Measurements from ENCODE around the gene RNLS. TPM values are rescaled to one million over a fixed set of nuclear protein-coding genes. Genes with fewer than 3 reads are reported as not detected.
A peak's percentile ranks its signal among the peaks of the same experiment; 100 is the strongest.

The RNLS gene
- 0.19 TPM in 1 of 2 replicates, not detected in the other for total RNA-seq
- polyA plus RNA-seq (2012), result 0.24 TPM

DNA sequence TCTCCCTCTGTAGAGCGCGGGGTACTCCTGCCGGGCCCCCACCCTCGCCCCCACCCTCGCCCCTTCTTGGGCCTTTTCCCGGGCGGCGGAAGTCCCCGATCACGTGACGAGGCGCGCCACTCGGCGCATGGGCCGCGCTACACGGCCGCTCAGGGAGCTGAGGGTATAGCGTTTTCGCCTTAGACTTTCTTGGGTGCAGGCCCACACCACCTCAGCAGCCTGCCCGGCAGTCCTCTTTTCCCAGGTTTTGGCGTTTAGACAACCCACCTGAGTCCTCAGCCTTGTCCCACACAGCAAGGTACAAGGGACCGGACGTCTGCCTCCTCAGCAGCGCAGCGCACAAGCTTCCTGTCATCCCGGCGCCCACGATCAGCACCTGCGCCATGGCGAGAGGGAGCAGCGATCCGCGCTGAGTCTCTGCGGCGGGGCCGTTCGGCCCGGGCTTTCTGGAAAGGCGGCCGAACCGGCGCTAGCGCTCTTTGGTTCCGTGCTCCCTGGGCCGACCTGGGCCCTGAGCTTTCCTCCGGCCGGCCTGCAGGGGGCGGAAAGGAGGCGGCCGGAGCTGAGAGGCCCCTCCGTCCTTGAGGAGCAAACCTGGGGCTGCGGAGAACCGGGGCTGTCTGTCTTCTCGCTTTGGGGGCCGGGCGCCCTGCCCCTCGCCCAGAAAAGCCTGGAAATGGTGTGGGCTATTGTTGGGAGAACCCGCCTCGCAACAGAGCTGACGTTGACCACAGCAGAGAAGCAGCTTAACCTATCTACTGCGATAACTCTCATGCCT, at the start of gene RNLS:
RNLS (minus strand) TSS at position 513 of the 778 bp plus-strand sequence.
- peak; percentile 2 for DNase-seq (ENCODE audit: low read depth)

DNA sequence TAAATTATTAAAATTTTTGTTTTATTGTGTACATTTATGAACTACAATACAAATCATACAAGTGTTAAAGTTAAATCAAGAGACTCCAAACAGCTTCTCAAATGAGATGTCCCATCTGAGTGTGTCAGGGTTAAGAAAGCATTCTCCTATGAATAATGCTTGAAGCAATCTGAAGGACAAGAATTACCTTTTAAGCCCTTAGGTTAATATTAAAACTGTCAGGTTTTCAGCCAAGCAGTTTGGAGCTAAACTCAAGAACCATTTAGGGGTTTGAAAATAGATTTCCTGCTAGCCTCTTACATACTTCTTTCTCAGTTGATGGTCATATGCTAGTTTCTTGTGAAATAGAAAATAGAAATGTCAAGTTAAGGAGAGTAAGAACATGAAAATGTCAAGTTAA, 41.7 kb upstream of the RNLS start:
- DNase-seq (ENCODE audit: low read depth), result no peak

DNA sequence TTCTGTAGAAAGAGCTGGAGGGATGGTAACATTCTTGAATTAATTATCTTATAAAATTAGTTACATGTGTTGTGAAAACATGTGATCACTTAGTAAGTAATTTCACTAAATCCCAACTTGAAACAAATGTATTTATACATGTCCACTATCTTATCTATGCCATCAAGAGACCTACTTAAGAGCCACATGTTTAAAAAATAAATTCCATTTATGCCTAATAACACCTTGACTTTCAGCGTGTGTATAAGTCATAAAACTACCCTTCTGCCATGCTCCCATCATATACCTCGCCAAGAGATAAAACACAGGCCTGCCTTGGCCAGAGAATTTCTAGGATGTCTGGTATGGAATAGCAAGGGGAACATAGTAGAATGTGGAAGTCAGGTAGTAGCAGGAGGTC, 40.7 kb upstream of the RNLS start:
- DNase-seq (ENCODE audit: low read depth), result no peak

GRCh38 chr10:88620441-88620840, 37.3 kb upstream of the RNLS start:
- peak; percentile 83 for DNase-seq (ENCODE audit: low read depth)

DNA sequence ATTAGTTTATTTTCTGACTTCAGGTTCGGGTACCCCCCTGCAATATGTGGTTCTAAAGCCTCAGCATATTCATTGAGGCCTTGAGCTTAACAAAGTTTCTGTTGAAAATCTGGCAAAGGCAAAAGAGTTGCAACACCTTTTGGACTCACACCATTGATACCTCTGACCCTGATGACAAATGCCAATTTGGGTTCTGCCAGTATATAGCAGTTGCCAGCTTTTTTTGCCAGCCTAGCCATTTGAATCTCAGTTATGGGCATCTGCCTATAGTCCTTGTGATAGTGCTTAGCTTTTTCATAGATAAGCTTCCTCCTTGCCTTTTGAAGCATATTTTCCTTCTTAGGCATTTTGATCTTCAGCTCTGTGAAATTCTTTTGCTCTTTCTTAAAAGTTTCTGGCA, 35.4 kb upstream of the RNLS start:
- DNase-seq (ENCODE audit: low read depth), result no peak

DNA sequence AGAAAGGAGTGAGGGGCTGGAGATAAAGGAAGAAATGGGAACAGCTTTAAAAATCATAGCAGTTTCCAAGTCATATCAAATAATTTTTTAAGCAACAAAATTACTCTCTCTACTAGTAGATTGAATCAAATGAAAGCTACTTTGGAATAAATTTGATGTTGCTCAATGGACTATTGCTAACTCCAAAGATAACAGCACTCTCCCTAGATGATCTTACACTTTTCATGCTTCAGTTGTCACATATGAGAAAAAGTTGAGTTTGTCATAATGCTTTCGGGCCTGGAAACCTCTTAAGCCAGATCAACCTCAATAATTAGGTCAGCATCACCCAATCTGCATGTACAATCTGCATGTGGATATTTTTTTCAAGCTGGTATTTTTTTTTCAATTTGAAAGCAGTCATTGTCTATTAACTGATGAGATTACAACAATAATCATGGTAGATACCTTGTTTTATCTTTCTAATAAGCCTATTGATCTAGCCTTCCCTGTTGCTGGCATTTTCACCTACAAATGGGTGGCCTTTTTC, 34.7 kb upstream of the RNLS start:
- DNase-seq (ENCODE audit: low read depth), result no peak

DNA sequence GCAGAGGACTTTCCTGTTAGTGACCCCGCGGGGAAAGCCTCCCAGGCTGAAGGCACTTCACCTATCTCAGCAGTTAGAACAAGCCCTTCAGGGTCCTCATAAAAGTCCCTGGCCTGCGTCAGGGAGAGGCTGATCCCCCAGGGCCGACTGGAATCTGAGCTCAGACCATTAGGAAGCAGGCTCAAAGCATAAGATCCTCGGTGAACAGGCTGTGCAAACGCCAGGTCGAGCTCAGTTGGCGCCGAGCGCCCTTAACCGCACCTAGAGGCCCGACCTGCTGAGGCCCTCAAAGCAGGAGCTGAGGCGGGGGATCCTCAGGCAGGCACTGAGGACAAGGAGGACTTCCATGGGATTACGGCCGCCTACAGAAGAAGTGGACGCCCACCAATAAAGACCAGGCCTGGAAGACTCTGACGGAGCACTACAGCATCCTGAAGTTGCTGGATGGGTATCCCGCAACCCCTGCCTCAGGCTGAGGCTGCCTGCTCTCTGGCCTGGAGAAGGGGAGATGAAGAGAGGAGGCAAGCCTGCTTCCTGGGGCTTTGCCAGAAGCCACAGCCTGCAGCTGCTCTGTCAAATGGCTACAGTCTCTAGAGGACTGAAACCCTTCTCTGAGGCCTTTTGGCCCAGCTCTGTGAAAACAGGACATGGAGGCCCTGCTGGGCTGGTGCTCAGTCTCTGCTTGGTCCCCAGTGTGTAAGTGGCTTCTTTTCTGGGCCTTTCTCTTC, 33.3 kb upstream of the RNLS start:
- DNase-seq (ENCODE audit: low read depth), result peak; percentile 93

DNA sequence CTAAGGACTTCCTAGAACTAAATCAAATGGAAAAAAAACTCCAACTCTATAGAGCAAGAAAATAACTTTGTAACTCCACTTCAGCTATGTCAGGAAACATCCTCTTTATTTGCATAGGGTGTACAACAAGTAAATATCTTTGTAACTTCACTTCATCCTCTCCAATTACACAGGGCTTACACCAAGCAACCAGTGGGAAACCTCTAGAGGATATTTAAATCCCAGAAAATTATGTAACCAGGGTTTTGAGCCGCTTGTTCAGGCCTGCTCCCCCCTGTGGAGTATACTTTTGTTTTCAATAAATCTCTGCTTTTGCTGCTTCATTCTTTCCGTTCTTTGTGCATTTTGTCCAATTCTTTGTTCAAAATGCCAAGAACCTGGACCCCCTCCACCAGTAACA, 25.7 kb upstream of the RNLS start:
- DNase-seq (ENCODE audit: low read depth), result no peak

DNA sequence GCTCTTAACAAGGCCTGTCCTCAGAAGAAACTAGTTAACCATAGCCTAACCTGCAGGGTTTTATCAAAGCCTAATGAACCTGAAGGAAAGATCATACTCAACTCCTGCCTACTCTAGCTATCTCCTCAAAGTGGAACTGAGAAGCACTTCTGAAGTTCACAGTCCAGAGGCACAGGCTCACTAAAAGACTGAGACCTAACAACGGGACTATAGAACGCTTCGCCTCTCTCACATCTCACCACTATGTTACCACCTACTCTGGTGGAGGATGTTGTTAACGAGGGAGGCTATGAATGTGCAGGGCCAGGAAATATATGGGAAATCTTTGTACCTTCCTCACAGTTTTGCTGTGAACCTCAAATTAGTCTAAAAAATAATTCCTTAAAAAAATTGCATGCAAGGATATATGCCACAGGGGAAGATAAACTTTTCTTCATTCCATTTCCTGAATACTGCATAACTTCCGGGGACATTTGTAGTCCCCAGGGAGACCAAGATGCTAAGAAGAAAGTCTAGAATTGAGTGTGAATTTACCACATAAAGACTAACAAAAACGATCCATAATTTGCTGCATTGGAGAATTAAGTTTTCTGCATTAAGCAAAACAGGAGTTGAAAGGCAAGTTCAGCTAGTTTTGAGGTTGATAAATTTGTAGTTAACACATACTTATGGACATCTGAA, 25.1 kb upstream of the RNLS start:
- DNase-seq (ENCODE audit: low read depth), result no peak

- DNase-seq (ENCODE audit: low read depth), result no peak
These were observed 14.9 kb upstream of the RNLS start for GRCh38 chr10:88598055-88598454.

GRCh38 chr10:88594482-88594881, 11.4 kb upstream of the RNLS start:
- no peak for DNase-seq (ENCODE audit: low read depth)

GRCh38 chr10:88592906-88593305, 9.8 kb upstream of the RNLS start:
- DNase-seq (ENCODE audit: low read depth), result no peak

GRCh38 chr10:88592381-88592780, 9.3 kb upstream of the RNLS start:
- no peak for DNase-seq (ENCODE audit: low read depth)

DNA sequence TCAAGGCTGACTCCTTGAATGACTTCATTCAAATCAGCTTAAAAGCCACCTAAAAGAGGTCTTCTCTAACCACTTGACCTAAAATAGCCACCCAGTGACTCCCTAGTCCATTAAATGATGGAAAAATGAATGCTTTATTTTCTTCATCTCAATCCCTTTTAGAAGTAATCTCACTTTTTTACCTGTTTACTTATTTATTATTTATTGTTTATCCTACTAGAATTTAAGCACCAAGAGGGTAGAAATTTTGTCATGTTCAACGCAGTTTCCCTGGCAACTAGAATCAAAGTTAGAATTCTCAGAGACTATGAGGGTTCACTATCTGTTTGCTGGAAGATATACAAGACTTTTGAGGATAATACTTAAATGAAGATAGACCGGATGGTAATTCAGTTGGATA, 3.3 kb upstream of the RNLS start, which contains the start of gene LIPJ:
LIPJ (plus strand) TSS at position 301 of the 400 bp plus-strand sequence. CDS start 3,926 bp downstream, outside the sequence.
- DNase-seq (ENCODE audit: low read depth), result no peak

DNA sequence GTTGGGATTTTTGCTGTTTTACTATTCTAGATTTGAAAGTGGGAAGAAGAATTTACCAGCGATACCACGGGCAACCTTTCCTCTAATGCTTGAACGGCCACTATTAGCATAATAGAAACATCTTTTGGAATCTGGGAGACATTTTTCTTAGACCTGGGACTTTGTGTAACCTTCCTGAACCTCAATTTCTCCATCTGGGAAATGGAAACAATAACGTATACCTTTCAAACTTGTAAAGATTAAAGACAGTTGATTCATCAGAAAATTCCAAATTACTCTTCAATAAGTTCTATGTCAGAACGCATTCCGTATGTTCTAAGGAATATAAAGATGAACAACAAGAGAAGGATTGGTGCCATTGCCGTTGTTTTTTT, 453 bp upstream of the RNLS start:
- no peak for DNase-seq (ENCODE audit: low read depth)

- DNase-seq (ENCODE audit: low read depth), result no peak
These were observed 710 bp downstream of the RNLS start for GRCh38 chr10:88582411-88582805.

DNA sequence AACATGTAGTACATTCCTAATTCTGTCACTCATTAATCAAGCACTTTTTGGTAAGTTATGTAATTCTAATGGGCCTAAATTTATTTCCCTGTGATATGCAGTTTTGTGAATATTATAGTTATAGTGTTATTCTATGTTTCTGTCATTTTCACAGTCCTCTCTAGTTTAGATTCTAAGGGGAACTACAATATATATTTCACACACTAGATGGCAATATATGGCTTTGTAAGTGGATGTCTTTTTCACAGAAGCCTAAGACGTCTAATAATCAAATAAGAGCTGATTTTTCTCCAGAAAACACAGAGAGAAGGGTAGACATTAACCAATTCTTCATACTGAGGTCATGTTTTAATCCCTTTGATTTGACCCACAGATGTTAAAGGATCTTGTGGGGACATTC, 18.0 kb downstream of the RNLS start:
- peak; percentile 55 for DNase-seq (ENCODE audit: low read depth)

DNA sequence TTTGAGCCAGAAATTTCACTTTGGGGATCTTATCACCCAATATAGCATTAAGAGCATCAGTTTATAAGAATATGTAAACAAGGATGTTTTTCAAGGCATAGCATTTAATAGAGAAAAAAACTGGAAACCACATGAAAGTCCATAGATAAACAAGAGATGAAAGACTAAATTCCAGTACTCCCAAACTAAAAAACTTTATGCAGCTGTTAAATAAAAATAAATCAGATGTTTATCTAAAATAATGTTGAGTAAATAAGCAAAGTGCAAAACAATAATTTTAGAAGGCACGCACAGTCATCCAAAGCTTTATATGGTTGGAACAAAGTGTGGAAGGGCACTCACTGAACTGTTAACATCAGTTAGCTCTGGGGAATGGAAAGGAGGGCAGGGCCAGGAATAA, 21.0 kb downstream of the RNLS start:
- DNase-seq (ENCODE audit: low read depth), result no peak

DNA sequence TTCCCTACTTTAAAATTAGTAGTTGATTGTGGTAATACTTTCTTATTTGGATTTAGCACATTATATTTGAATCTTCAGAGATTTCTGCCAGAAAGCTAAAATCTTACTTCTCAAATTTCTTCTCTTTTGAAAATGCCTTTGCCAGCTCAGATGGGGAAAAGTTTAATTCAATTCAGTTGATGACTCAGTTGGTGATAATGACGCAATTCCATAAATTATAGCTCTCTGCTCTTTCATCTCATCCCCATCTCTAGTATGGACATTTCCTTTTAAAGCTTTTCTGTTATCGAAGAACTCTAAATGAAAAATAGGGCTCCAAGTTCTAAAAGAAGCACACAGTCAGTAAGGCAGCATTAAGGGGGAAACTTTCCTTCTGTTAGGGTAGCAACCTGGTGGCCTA, 25.5 kb downstream of the RNLS start:
- no peak for DNase-seq (ENCODE audit: low read depth)

DNA sequence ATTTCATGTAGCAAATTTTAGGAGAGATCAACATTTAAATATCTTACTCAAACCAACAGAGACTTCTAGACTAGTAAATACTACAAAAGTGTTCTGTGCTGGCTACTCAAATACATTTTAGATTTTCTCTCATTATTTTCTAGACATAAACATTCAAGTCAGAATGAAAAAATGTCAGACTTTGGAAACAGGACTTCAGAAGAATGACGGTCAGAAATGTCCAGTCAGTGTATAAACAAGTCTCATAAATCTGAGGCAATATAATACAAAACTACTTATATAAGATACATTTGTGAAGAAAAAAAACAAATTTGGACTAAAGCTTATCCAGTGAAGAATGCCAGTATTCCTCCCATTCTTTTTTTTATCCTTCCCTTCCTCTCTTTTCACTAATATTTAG, 25.9 kb downstream of the RNLS start:
- no peak for DNase-seq (ENCODE audit: low read depth)

GRCh38 chr10:88555190-88555908, 27.8 kb downstream of the RNLS start:
- DNase-seq (ENCODE audit: low read depth), result no peak

All from myocyte (in vitro differentiated cells).